ENCODE measurements around the gene TDRD7. TPM values are rescaled to one million over a fixed set of nuclear protein-coding genes. Genes with fewer than 3 reads are reported as not detected.
A peak's percentile ranks its signal among the peaks of the same experiment; 100 is the strongest.

TDRD7 gene
- total RNA-seq, 3 donors from 2014 or later = 31.1 to 36.6 (median 33.4) TPM

DNA sequence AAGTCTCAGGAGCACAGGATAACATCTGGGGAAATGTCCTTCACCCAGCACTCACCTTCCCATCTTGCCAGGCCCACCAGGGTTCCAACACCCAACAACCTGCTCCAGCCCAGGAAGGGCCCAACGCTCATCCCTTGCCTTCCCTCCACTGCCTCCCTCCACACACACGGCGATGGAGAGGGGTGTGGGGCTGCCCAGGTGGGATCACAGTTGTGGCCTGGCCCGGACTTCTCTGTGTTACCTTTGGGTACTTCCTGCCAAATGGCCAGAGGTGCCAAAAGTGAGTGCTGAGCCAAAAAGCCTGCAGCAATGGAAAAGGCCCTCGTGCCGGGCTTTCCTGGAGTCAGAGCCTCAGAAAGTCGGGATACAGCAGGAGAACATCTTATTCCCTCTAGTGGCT is 15.6 kb upstream of the TDRD7 start:
- no peak overlapping the region for H3K4me3 ChIP-seq
- DNase-seq = no peak
- no peaks in the 10 kb centered on the region for H3K36me3 ChIP-seq (ENCODE audit: low read depth)
- TF ChIP-seq, protein P1, sequence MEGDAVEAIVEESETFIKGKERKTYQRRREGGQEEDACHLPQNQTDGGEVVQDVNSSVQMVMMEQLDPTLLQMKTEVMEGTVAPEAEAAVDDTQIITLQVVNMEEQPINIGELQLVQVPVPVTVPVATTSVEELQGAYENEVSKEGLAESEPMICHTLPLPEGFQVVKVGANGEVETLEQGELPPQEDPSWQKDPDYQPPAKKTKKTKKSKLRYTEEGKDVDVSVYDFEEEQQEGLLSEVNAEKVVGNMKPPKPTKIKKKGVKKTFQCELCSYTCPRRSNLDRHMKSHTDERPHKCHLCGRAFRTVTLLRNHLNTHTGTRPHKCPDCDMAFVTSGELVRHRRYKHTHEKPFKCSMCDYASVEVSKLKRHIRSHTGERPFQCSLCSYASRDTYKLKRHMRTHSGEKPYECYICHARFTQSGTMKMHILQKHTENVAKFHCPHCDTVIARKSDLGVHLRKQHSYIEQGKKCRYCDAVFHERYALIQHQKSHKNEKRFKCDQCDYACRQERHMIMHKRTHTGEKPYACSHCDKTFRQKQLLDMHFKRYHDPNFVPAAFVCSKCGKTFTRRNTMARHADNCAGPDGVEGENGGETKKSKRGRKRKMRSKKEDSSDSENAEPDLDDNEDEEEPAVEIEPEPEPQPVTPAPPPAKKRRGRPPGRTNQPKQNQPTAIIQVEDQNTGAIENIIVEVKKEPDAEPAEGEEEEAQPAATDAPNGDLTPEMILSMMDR (IDR thresholded peaks at IDR 0.05) = no peak
- intact Hi-C loops (cut with DNase I, micrococcal nuclease) = loop anchor here (5.0 to 10.0 kb wide), 2 partner anchors 534 to 541 kb away; partner anchors contain the start of gene ZNF782 (in 1 of the 2)
- ATAC-seq = no peak
- H3K4me1 ChIP-seq (ENCODE audit: low read depth) = no peaks in the 10 kb centered on the region
- no peaks in the 10 kb centered on the region for H3K9me3 ChIP-seq

DNA sequence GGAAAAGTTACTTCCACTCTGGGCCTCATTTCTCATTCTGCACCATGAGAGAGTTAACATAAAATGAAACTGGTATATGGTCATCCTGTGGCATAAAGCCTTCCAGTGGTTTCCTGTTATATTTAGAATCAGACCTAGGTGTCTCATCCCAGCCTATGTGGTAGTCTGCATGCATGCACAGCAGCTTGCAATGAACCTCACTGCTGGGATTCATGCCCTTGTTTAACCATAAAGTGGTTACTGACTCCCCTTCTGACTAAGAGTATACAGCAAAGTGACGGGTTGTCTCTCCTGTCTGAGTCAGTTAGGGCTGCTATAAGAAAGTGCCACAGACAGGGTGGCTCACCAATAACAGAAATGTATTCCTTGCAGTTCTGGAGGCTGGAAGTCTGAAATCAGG is 14.7 kb upstream of the TDRD7 start:
- DNase-seq (no peak), ATAC-seq (no peak)
- Histone ChIP-seq H3K36me3 (ENCODE audit: low read depth) (no peaks in the 10 kb centered on the region), H3K4me1 (ENCODE audit: low read depth) (no peaks in the 10 kb centered on the region), H3K4me3 (no peak overlapping the region), H3K9me3 (no peaks in the 10 kb centered on the region)
- intact Hi-C loops (cut with DNase I, micrococcal nuclease) = loop anchor here (5.0 to 10.0 kb wide), 2 partner anchors 535 to 542 kb away; partner anchors contain the start of gene ZNF782 (in 1 of the 2)
- TF ChIP-seq, protein P1 (IDR thresholded peaks at IDR 0.05) = no peak

DNA sequence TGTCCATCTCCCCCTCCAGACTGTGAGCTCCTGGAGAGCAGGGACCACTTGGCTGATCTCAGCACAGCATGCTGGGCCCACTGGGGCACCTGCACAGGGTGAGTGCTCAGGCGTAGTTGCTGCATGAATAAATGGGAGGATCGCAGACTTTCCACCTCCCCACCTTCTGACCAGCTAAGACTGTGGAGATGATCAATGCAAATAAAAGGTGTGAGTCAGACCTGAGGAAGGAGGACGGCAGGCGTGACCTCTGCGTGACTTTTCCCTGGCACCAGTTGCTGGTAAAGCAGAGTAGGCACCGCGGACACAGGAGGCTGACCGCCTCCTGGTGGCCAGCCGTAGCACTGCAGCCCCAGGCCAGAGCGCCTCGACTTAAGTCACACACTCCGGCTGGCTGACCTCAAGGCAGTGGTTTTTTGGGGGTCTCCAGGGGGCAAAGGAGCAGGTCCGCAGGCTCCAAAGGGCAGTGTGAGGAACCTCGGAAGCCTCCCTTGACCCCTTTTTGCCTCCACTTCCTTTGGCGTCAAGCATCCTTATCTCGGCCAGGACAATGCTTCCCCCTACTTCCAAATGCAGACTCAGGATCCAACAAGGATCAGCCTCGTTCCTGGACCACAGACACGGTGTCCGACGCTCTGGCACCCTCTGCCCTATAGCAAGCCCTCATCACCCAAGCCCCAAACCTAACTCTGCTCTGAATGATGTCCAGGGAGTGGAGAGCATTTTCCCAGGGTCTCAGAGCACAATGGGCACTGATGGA is 12.7 kb upstream of the TDRD7 start:
- H3K4me1 ChIP-seq (ENCODE audit: low read depth) = no peaks in the 10 kb centered on the region
- H3K4me3 ChIP-seq = no peak overlapping the region
- H3K9me3 ChIP-seq = peaks cover 14% of the 10 kb centered on the region
- TF ChIP-seq, protein P1 (IDR thresholded peaks at IDR 0.05) = peak; percentile 98
- DNase-seq = peak; percentile 82 to 88 (median 86)
- ATAC-seq = peak; percentile 99
- intact Hi-C loops (cut with DNase I, micrococcal nuclease) = loop anchor here (5.0 to 10.0 kb wide), 2 partner anchors 537 to 544 kb away; partner anchors contain the start of gene ZNF782 (in 1 of the 2)
- H3K36me3 ChIP-seq (ENCODE audit: low read depth) = no peaks in the 10 kb centered on the region

DNA sequence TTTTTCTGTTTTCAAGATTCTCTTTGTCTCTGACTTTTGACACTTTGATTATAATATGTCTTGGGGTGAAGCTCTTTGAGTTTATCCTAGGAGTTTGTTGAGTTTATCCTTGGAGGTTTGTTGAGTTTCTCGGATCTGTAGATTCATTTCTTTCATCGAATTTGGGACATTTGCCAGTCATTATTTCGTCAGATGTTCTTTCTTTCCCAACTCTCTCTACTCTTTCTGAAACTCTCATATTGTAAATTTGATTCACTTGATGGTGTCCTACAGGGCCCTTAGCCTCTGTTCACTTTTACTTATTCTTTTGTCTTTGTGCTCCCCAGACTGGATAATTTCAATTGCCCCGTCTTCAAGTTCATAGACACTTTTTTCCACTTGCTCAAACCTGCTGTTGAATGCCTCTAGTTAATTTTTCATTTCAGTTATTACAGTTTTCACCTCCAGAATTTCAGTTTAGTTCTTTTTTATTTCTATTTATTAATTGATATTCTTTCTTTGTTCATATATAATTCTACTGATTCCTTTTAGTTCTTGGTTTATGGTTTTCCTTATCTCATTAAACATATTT is 8.1 kb upstream of the TDRD7 start:
- DNase-seq (no peak), ATAC-seq (no peak)
- TF ChIP-seq, protein P1 (IDR thresholded peaks at IDR 0.05) = no peak
- Histone ChIP-seq H3K4me3 (no peak overlapping the region), H3K4me1 (ENCODE audit: low read depth) (peaks cover 25% of the 10 kb centered on the region), H3K36me3 (ENCODE audit: low read depth) (no peaks in the 10 kb centered on the region), H3K9me3 (peaks cover 15% of the 10 kb centered on the region)
- intact Hi-C loops (cut with DNase I, micrococcal nuclease) = no loop called here

DNA sequence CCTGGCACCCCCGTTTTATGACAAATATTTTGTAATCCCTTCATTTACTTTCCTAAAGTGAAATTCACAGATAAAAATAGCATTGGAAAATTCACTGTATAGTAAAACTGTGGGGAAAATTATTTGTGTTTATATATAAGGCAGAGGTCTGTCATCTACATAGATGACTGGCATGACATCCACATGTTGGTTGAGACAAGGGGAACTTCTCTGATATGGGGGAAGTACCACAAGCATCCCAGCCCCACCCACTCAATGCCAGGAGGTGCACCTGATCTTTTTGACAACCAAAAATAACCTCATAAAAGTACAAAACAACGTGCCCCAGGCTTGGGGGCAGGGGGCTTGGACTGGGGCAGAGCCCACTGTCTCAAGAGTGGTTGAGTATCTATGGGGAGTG is 6.3 kb upstream of the TDRD7 start:
- Histone ChIP-seq H3K9me3 (peaks cover 15% of the 10 kb centered on the region), H3K4me1 (ENCODE audit: low read depth) (peaks cover 25% of the 10 kb centered on the region), H3K36me3 (ENCODE audit: low read depth) (no peaks in the 10 kb centered on the region), H3K4me3 (no peak overlapping the region)
- DNase-seq (no peak), ATAC-seq (no peak)
- intact Hi-C loops (cut with DNase I, micrococcal nuclease) = no loop called here
- TF ChIP-seq, protein P1 (IDR thresholded peaks at IDR 0.05) = no peak

Data from mucosa of descending colon (tissue), 3 donors.